Panc1 (cell line): ENCODE measurements around the gene SLC25A38.
"Not testable (repeated sequence)": the region's sequence is repeated elsewhere in the genome, so short reads cannot be mapped to it uniquely, and the experiment has no call there.

Source experiments
- POLR2AphosphoS5 ChIP-seq: IDR thresholded peaks from 2 replicates; pipeline ENCODE4 v1.6.1; 2012; ENCODE audit warnings: mild to moderate bottlenecking, low read depth, low read length, moderate library complexity
- SIN3A ChIP-seq: IDR thresholded peaks from 2 replicates; pipeline ENCODE4 v1.6.1; 2012; ENCODE audit warnings: low read depth, mild to moderate bottlenecking, low read length, moderate library complexity, borderline replicate concordance; ENCODE audit not compliant: insufficient read depth
- TCF7L2 ChIP-seq: IDR thresholded peaks from 2 replicates; pipeline ENCODE4 v1.6.1; 2011; ENCODE audit warnings: mild to moderate bottlenecking, low read depth, low read length, inconsistent platforms
- TF ChIP-seq, protein P1 (sequence below), 2 experiments: IDR thresholded peaks; 2 replicates each; pipeline ENCODE4 v1.6.1; 2011 to 2012; ENCODE audit warnings: low read depth in 2 of 2, control low read depth in 1 of 2, low read length in 1 of 2, mild to moderate bottlenecking in 1 of 2, moderate library complexity in 1 of 2; ENCODE audit not compliant: insufficient read depth in 1 of 2
- TF ChIP-seq, protein P2 (sequence below): fragments of 450-650 bp; IDR thresholded peaks from 2 replicates; pipeline ENCODE4 v1.5.1; 2017; ENCODE audit warnings: mild to moderate bottlenecking

DNA sequence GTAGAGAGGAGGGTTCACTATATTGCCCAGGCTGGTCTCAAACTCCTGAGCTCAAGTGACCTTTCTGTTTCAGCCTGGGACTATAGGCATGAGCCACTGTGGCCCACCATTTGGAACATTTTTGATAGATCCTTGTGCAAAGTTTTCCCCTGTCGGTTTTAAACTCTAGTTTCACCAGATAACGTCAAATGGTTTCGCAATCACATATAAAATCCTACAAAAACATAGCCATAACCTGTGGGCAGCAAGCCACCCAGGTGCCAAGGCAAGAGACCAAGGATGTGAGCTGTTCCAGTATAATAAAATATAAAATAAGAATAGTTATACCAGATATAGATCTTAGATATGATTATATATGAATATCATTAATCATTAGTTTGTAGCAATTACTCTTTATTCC, 33.8 kb downstream of the SLC25A38 start:
- TF ChIP-seq, protein P1, sequence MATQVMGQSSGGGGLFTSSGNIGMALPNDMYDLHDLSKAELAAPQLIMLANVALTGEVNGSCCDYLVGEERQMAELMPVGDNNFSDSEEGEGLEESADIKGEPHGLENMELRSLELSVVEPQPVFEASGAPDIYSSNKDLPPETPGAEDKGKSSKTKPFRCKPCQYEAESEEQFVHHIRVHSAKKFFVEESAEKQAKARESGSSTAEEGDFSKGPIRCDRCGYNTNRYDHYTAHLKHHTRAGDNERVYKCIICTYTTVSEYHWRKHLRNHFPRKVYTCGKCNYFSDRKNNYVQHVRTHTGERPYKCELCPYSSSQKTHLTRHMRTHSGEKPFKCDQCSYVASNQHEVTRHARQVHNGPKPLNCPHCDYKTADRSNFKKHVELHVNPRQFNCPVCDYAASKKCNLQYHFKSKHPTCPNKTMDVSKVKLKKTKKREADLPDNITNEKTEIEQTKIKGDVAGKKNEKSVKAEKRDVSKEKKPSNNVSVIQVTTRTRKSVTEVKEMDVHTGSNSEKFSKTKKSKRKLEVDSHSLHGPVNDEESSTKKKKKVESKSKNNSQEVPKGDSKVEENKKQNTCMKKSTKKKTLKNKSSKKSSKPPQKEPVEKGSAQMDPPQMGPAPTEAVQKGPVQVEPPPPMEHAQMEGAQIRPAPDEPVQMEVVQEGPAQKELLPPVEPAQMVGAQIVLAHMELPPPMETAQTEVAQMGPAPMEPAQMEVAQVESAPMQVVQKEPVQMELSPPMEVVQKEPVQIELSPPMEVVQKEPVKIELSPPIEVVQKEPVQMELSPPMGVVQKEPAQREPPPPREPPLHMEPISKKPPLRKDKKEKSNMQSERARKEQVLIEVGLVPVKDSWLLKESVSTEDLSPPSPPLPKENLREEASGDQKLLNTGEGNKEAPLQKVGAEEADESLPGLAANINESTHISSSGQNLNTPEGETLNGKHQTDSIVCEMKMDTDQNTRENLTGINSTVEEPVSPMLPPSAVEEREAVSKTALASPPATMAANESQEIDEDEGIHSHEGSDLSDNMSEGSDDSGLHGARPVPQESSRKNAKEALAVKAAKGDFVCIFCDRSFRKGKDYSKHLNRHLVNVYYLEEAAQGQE (IDR thresholded peaks at IDR 0.05; ENCODE audit: insufficient read depth in 1 of 2, low read depth in 2 of 2, low read length in 1 of 2) = not testable (repeated sequence)
- TF ChIP-seq SIN3A, TCF7L2, POLR2AphosphoS5: not testable (repeated sequence)
- TF ChIP-seq, protein P2, sequence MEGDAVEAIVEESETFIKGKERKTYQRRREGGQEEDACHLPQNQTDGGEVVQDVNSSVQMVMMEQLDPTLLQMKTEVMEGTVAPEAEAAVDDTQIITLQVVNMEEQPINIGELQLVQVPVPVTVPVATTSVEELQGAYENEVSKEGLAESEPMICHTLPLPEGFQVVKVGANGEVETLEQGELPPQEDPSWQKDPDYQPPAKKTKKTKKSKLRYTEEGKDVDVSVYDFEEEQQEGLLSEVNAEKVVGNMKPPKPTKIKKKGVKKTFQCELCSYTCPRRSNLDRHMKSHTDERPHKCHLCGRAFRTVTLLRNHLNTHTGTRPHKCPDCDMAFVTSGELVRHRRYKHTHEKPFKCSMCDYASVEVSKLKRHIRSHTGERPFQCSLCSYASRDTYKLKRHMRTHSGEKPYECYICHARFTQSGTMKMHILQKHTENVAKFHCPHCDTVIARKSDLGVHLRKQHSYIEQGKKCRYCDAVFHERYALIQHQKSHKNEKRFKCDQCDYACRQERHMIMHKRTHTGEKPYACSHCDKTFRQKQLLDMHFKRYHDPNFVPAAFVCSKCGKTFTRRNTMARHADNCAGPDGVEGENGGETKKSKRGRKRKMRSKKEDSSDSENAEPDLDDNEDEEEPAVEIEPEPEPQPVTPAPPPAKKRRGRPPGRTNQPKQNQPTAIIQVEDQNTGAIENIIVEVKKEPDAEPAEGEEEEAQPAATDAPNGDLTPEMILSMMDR = not testable (repeated sequence)
